Measurements from ENCODE around the gene MED16.

DNA sequence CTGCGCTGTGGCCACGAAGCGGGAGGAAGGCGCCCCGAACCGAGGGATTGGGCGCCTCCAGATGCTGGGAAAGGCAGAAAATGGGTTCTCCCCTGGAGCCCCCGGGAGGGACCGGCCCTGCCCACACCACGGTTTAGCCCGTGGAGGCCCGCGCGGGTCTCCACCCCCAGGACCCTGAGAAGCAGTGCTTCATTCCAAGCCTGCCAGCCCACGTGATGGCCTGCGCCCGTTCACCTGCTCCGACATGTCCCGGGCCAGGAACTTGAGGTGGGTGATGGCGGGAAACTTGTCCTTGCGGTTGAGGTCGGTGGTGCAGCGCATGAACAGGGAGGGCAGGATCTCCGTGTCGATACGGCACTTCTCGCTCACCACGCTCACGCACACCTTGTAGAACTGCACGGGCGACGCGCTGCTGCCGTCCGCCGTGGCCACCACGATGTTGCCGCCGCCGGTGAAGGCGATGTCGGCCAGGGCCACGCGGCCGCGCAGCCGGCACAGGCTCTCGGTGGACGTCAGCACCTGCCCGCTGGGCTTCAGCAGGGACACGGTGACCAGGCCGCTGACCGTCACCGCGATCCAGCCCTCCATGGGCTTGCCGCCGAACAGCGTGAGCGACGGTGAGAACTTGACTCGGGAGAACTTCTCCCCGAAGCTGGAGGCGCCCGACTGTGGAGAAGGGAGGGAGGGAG is 7.3 kb downstream of the MED16 start:
- TF ChIP-seq EZH2 (IDR thresholded peaks at IDR 0.05; ENCODE audit: insufficient read depth, low read length): no peak
- TF ChIP-seq, protein P1, sequence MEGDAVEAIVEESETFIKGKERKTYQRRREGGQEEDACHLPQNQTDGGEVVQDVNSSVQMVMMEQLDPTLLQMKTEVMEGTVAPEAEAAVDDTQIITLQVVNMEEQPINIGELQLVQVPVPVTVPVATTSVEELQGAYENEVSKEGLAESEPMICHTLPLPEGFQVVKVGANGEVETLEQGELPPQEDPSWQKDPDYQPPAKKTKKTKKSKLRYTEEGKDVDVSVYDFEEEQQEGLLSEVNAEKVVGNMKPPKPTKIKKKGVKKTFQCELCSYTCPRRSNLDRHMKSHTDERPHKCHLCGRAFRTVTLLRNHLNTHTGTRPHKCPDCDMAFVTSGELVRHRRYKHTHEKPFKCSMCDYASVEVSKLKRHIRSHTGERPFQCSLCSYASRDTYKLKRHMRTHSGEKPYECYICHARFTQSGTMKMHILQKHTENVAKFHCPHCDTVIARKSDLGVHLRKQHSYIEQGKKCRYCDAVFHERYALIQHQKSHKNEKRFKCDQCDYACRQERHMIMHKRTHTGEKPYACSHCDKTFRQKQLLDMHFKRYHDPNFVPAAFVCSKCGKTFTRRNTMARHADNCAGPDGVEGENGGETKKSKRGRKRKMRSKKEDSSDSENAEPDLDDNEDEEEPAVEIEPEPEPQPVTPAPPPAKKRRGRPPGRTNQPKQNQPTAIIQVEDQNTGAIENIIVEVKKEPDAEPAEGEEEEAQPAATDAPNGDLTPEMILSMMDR (IDR thresholded peaks at IDR 0.05; ENCODE audit: insufficient read depth, low read depth, low read length): no peak

All from astrocyte (in vitro differentiated cells and primary cell).